Duodenal mucosa (tissue), 2 donors: ENCODE data around the gene KRT76.
"Not testable (repeated sequence)": the region's sequence is repeated elsewhere in the genome, so short reads cannot be mapped to it uniquely, and the experiment has no call there.

Source experiments
- H3K27ac ChIP-seq: one replicate; pipeline ENCODE4 v1.7.0; 2013; ENCODE audit warnings: low read depth, low read length
- H3K27me3 ChIP-seq, 2 donors: one replicate each; pipeline ENCODE4 v1.7.0; 2013; ENCODE audit warnings: low read length in 2 of 2, control low read depth in 1 of 2; ENCODE audit not compliant: insufficient read depth in 2 of 2, control insufficient read depth in 1 of 2
- H3K36me3 ChIP-seq, 2 donors: one replicate each; pipeline ENCODE4 v1.7.0; 2013; ENCODE audit warnings: low read length in 2 of 2, control low read depth in 1 of 2; ENCODE audit not compliant: insufficient read depth in 2 of 2, control insufficient read depth in 1 of 2
- H3K4me1 ChIP-seq, 2 donors: one replicate each; pipeline ENCODE4 v1.7.0; 2013; ENCODE audit warnings: low read length in 2 of 2, control low read depth in 1 of 2; ENCODE audit not compliant: insufficient read depth in 2 of 2, control insufficient read depth in 1 of 2
- H3K4me3 ChIP-seq, 2 donors: one replicate each; pipeline ENCODE4 v1.7.0; 2013; ENCODE audit warnings: low read length in 2 of 2, low read depth in 1 of 2
- H3K9ac ChIP-seq, 2 donors: one replicate each; pipeline ENCODE4 v1.7.0; 2013; ENCODE audit warnings: low read length in 2 of 2, low read depth in 1 of 2
- H3K9me3 ChIP-seq, 2 donors: one replicate each; pipeline ENCODE4 v1.7.0; 2013; ENCODE audit warnings: low read length in 2 of 2, control low read depth in 1 of 2; ENCODE audit not compliant: control insufficient read depth in 1 of 2

Gene KRT76

GRCh38 chr12:52759695-52760094 lies 17.4 kb downstream of the KRT76 start:
- Histone ChIP-seq H3K4me3 (no peak overlapping the region), H3K27ac (no peak overlapping the region), H3K36me3 (no peaks in the 10 kb centered on the region), H3K4me1 (no peaks in the 10 kb centered on the region), H3K9me3 (peaks cover 10 to 12% of the 10 kb centered on the region in 2 donors), H3K9ac (no peak overlapping the region), H3K27me3 (peaks cover 0 to 4% of the 10 kb centered on the region in 2 donors)

GRCh38 chr12:52759218-52759617 lies 17.9 kb downstream of the KRT76 start:
- no peaks in the 10 kb centered on the region for H3K4me1 ChIP-seq
- peaks cover 10 to 12% of the 10 kb centered on the region in 2 donors for H3K9me3 ChIP-seq
- peaks cover 0 to 4% of the 10 kb centered on the region in 2 donors for H3K27me3 ChIP-seq
- H3K4me3 ChIP-seq: no peak overlapping the region
- H3K36me3 ChIP-seq: no peaks in the 10 kb centered on the region
- H3K27ac ChIP-seq: no peak overlapping the region
- H3K9ac ChIP-seq: no peak overlapping the region

DNA sequence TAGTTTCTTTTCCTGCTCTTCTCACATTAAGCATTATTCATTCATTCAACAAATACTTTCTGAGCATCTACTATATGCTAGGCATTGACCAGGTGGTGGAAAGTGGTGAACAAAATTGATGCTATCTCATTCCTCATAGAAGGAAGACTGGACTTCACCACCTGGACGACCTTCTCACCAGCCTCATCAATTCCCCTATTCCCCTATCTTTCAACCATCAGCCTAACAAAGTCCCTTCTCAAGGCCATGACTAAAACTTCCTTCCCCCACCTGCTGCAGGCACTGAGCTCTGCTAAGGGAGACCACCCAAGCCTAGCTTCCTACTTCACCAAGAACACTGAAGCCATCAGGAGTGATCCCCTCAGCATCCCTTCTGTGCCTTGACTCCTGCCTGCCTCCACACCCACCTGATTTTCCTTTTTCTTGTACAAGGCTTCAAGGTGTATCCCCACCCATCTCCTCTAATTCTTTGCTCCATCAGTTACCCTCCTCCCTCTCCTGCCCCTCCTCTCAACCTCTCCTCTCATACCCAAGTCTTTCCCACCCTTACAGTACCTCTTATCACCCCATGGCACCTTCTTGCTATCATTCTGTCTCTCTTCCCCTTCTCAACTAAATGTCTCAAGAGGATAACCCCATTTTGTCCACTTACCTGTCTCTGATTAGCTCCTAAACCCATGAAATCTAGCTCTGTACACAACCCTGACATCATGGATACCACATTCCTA lies 19.5 kb downstream of the KRT76 start:
- peaks cover 4% of the 10 kb centered on the region in 2 donors for H3K27me3 ChIP-seq
- no peaks in the 10 kb centered on the region for H3K4me1 ChIP-seq
- peaks cover 10 to 12% of the 10 kb centered on the region in 2 donors for H3K9me3 ChIP-seq
- no peaks in the 10 kb centered on the region for H3K36me3 ChIP-seq
- no peak overlapping the region for H3K27ac ChIP-seq
- H3K9ac ChIP-seq: no peak overlapping the region
- no peak overlapping the region for H3K4me3 ChIP-seq

DNA sequence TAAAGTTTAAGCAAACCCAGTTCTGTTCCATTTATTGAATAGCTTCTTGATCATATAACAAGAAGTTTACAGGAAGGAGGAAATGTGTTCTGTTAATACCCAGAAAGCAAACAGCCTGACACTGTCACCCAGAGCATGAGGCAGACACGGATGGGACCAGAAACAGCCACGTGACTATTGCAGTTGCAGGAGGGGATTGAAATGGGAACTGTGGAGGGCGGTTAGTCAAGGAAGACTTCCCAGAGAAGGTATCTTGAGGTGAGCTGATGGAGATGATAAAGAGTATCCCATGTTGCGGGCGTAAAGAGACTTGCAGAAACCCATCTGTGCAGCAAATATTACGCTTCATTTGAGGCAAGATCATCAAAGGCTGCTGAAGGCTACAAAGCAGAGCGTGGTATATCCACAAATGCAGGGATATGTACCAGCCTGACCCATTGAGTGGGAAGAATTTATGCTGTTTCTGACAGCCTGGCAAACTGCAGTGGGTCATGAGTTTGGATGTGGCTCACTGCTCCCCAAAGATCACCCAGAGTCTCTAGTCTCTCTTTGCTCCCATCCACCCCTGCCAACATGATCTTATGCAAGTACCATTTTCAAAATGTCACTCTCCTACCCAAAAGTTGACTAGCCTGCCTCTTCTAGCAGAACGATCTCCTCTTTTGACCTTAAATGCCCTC lies 20.7 kb downstream of the KRT76 start:
- peaks cover 4 to 6% of the 10 kb centered on the region in 2 donors for H3K27me3 ChIP-seq
- H3K9ac ChIP-seq: no peak overlapping the region
- no peaks in the 10 kb centered on the region for H3K36me3 ChIP-seq
- H3K27ac ChIP-seq: no peak overlapping the region
- no peak overlapping the region for H3K4me3 ChIP-seq
- peaks cover 4 to 6% of the 10 kb centered on the region in 2 donors for H3K9me3 ChIP-seq
- H3K4me1 ChIP-seq: no peaks in the 10 kb centered on the region

GRCh38 chr12:52755533-52755932 lies 21.6 kb downstream of the KRT76 start:
- no peaks in the 10 kb centered on the region for H3K4me1 ChIP-seq
- H3K27me3 ChIP-seq: peaks cover 4 to 6% of the 10 kb centered on the region in 2 donors
- no peaks in the 10 kb centered on the region for H3K36me3 ChIP-seq
- H3K9me3 ChIP-seq: peaks cover 3% of the 10 kb centered on the region in 2 donors
- no peak overlapping the region for H3K9ac ChIP-seq
- H3K27ac ChIP-seq: no peak overlapping the region
- no peak overlapping the region for H3K4me3 ChIP-seq

DNA sequence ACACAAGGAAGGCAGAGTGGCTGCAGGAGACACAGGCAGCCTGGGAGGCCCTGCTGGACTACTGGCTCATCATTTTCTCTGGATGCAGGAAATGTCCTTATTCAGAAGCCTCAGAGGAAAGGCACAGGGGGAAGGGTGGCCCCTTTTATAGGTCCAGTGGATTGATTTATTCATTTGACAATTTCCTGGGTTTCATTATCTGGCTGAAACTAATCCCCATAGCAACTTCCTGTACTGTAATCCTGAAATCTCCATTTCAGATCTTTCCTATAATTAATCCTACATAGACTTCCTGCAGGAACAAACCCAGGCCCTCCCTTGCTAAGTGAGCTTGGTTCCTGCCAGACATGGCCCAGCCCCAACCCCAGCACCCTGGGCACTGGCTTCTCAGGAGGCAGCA lies 23.0 kb downstream of the KRT76 start:
- Histone ChIP-seq H3K4me3 (no peak overlapping the region), H3K36me3 (no peaks in the 10 kb centered on the region), H3K9ac (no peak overlapping the region), H3K27me3 (peaks cover 4 to 6% of the 10 kb centered on the region in 2 donors), H3K27ac (no peak overlapping the region), H3K9me3 (no peaks in the 10 kb centered on the region), H3K4me1 (no peaks in the 10 kb centered on the region)

- H3K4me1 ChIP-seq: no peaks in the 10 kb centered on the region
Measured at GRCh38 chr12:52753283-52753682, 23.9 kb downstream of the KRT76 start.

GRCh38 chr12:52752516-52752915 lies 24.6 kb downstream of the KRT76 start:
- no peak overlapping the region for H3K9ac ChIP-seq
- no peaks in the 10 kb centered on the region for H3K4me1 ChIP-seq
- no peak overlapping the region for H3K4me3 ChIP-seq
- no peaks in the 10 kb centered on the region for H3K9me3 ChIP-seq
- H3K36me3 ChIP-seq: no peaks in the 10 kb centered on the region
- no peak overlapping the region for H3K27ac ChIP-seq
- peaks cover 0 to 6% of the 10 kb centered on the region in 2 donors for H3K27me3 ChIP-seq

More at GRCh38 chr12:52753283-52753682, 23.9 kb downstream of the KRT76 start:
- no peaks in the 10 kb centered on the region for H3K36me3 ChIP-seq
- H3K27ac ChIP-seq: no peak overlapping the region
- no peak overlapping the region for H3K4me3 ChIP-seq
- peaks cover 0 to 6% of the 10 kb centered on the region in 2 donors for H3K27me3 ChIP-seq
- H3K9me3 ChIP-seq: no peaks in the 10 kb centered on the region
- H3K9ac ChIP-seq: no peak overlapping the region

- Histone ChIP-seq H3K9ac (no peak overlapping the region), H3K4me3 (no peak overlapping the region), H3K27me3 (peaks cover 0 to 11% of the 10 kb centered on the region in 2 donors), H3K36me3 (no peaks in the 10 kb centered on the region), H3K27ac (no peak overlapping the region), H3K4me1 (no peaks in the 10 kb centered on the region), H3K9me3 (no peaks in the 10 kb centered on the region)
Measured at GRCh38 chr12:52751795-52752194, 25.4 kb downstream of the KRT76 start.

DNA sequence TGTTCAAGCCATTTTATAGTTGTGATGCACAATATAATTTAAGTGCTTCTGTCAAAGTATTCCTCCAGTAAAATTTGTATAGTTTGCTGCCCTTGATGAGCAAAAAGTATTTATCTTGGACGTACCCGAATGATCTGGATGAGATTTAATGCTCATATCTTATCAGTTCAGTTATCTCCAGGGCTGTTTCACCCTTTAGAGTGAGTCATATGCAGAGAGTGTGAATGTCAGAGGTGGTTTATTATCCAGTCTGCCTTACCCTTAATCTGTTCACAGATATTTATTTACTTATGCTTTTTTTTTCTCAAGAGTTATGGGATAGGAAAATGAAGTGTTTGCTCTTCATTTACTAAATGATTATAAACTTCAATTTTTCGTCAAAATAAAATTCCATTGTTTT lies 26.6 kb downstream of the KRT76 start:
- not testable (repeated sequence) for H3K27ac ChIP-seq, H3K36me3 ChIP-seq, H3K4me3 ChIP-seq, H3K9ac ChIP-seq, H3K9me3 ChIP-seq, H3K4me1 ChIP-seq
- peaks cover 0 to 22% of the 10 kb centered on the region in 2 donors for H3K27me3 ChIP-seq
